Neural progenitor cell (in vitro differentiated cells): Measurements from ENCODE around the gene CLEC4F.

Source experiments
- EZH2 ChIP-seq: fragments of 200-600 bp; sonication (generic); IDR thresholded peaks from 2 replicates; pipeline ENCODE4 v1.6.1; 2017; ENCODE audit warnings: antibody characterized with exemption, mild to moderate bottlenecking, moderate library complexity
- EZH2phosphoT487 ChIP-seq: fragments of 200-600 bp; sonication (generic); IDR thresholded peaks from 2 replicates; pipeline ENCODE4 v1.6.1; 2017; ENCODE audit warnings: antibody characterized with exemption
- TF ChIP-seq, protein P1 (sequence below): fragments of 200-600 bp; sonication (generic); IDR thresholded peaks from 2 replicates; pipeline ENCODE4 v1.5.1; 2017; ENCODE audit warnings: antibody characterized with exemption, mild to moderate bottlenecking

DNA sequence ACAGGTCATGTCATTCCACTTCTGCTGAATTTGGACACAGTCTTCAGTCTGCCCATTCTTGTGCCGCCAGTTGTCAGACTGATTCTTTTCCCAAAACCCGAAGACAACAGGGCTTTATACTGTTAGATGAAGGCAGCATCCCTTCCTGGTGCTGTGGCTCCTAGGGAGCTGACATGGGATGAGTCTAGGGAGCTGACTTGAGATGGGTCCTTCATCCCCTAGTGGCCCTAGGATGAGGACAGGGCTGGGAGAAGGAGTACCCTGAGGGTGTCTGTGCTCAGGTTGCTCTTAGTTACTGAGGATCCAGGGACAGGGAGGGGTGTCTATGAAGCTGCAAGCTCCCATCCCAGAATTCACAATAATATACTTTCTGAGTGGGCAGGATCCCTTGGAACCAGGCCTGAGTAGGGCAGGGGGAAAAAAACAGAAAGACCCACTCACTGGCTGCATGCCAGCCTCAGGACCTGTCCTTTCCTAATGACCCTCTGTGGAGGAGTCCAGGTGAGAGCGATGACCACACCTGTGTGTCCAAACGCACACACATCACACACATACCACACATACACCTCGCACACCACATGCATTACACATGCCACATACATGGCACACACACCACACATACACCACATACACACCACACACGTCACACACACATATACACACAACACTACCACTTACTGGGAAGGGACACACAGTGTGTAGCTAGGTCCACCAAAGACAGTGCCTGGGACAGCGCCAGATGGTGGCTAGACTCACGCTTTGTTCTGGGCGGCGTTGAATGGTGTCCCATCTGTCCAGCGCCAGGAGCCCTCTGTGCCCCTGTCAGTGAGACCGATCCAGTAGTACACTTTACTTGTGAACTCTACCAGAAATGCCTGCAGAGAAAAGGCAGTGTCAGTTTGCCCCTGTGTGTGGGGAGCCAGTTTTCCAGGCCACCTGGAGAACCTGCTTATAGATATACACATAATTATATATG lies 11.1 kb downstream of the CLEC4F start:
- TF ChIP-seq, protein P1, sequence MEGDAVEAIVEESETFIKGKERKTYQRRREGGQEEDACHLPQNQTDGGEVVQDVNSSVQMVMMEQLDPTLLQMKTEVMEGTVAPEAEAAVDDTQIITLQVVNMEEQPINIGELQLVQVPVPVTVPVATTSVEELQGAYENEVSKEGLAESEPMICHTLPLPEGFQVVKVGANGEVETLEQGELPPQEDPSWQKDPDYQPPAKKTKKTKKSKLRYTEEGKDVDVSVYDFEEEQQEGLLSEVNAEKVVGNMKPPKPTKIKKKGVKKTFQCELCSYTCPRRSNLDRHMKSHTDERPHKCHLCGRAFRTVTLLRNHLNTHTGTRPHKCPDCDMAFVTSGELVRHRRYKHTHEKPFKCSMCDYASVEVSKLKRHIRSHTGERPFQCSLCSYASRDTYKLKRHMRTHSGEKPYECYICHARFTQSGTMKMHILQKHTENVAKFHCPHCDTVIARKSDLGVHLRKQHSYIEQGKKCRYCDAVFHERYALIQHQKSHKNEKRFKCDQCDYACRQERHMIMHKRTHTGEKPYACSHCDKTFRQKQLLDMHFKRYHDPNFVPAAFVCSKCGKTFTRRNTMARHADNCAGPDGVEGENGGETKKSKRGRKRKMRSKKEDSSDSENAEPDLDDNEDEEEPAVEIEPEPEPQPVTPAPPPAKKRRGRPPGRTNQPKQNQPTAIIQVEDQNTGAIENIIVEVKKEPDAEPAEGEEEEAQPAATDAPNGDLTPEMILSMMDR, result no peak
- TF ChIP-seq EZH2 (no peak), EZH2phosphoT487 (no peak)
